NT2/D1 (cell line): ENCODE measurements around the gene ELN.
A peak's percentile ranks its signal among the peaks of the same experiment; 100 is the strongest.

Source experiments
- DNase-seq: peaks from one replicate; pipeline ENCODE4 v3.0.0-alpha.2; 2011; ENCODE audit warnings: low read depth, low spot score
- H3K27me3 ChIP-seq: 2 replicates; pipeline ENCODE4 v1.6.0; 2011; ENCODE audit warnings: mild to moderate bottlenecking; ENCODE audit not compliant: insufficient read length, insufficient read depth
- H3K36me3 ChIP-seq: 2 replicates; pipeline ENCODE4 v1.6.1; 2011; ENCODE audit warnings: mild to moderate bottlenecking, low read length, mixed read lengths; ENCODE audit not compliant: insufficient read depth, insufficient read length
- H3K4me1 ChIP-seq: 2 replicates; pipeline ENCODE4 v1.5.1; 2011; ENCODE audit not compliant: insufficient read depth, insufficient read length
- H3K4me3 ChIP-seq: 2 replicates; pipeline ENCODE4 v1.5.1; 2011; ENCODE audit warnings: low read depth; ENCODE audit not compliant: insufficient read length
- H3K9ac ChIP-seq: 2 replicates; pipeline ENCODE4 v1.6.0; 2011; ENCODE audit warnings: low read depth; ENCODE audit not compliant: insufficient read length
- H3K9me3 ChIP-seq: 2 replicates; pipeline ENCODE4 v1.5.1; 2011; ENCODE audit warnings: mild to moderate bottlenecking, low read length; ENCODE audit not compliant: insufficient read depth
- SUZ12 ChIP-seq: IDR thresholded peaks from 2 replicates; pipeline ENCODE4 v1.6.1; 2011; ENCODE audit not compliant: insufficient read length, insufficient read depth; ENCODE audit errors: extremely low read depth
- YY1 ChIP-seq: IDR thresholded peaks from 2 replicates; pipeline ENCODE4 v1.6.1; 2011; ENCODE audit not compliant: insufficient read length, insufficient read depth
- ZNF274 ChIP-seq: IDR thresholded peaks from 2 replicates; pipeline ENCODE4 v1.6.1; 2011; ENCODE audit warnings: mild to moderate bottlenecking, low read depth, low read length

Gene ELN

DNA sequence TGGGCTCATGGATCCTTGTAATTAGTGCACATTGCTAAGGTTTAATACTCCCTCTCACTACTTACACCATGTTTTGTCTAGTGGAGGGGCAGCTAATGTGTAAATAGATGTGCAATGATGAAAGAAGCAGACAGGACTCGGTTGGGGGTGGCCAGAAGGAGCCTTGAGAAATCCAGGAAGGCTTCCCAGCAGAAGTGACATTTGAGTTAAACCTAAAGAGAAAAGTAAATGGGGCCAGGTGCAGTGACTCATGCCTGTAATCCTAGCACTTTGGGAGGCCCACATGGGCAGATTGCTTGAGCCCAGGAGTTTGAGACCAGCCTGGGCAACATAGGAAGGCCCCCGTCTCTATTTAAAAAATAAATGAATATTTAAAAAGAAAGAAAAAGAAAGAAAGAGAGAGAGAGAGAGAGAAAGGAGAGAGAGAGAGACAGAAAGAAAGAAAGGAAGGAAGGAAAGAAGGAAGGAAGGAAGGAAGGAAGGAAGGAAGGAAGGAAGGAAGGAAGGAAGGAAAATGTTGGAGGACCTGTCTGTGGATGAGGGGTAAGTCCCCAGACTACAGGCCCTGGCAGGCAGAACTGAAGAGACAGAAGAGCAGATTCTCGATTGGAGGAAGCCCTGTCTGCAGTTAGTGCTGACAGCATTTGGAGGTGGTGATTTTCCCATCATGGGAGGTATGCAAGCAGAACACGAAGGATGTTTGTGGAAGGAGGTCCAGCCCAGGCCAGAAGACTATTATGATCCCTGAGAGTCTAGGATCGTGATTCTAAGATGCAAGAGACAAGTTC lies 3.6 kb downstream of the ELN start:
- H3K9ac ChIP-seq = peak overlapping the region; percentile 42
- no peak overlapping the region for H3K4me3 ChIP-seq
- H3K36me3 ChIP-seq = no peaks in the 10 kb centered on the region
- no peaks in the 10 kb centered on the region for H3K9me3 ChIP-seq
- DNase-seq = no peak
- peaks cover 13% of the 10 kb centered on the region for H3K27me3 ChIP-seq
- TF ChIP-seq YY1 (no peak), ZNF274 (no peak), SUZ12 (no peak)
- H3K4me1 ChIP-seq = peaks cover 33% of the 10 kb centered on the region

DNA sequence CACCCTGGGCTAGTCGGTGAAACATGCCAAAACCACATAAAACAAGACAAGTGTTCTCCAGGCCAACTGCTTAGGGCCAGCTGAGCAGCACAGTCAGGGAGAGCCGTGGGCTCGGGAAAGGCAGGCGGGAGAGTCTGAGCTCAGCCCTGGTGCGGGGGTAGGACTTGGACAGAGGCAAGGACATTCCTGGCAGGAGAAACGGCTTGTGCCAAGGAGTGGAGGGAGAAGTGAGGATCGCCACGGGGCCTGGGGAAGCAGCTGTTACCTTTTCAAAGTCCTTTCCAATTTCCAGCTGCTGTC lies 4.2 kb downstream of the ELN start:
- no peak for DNase-seq
- no peak overlapping the region for H3K4me3 ChIP-seq
- TF ChIP-seq YY1 (no peak), ZNF274 (no peak), SUZ12 (no peak)
- H3K9me3 ChIP-seq = no peaks in the 10 kb centered on the region
- H3K4me1 ChIP-seq = peaks cover 33% of the 10 kb centered on the region
- peaks cover 13% of the 10 kb centered on the region for H3K27me3 ChIP-seq
- peak overlapping the region; percentile 42 for H3K9ac ChIP-seq
- no peaks in the 10 kb centered on the region for H3K36me3 ChIP-seq

GRCh38 chr7:74032624-74033371 lies 4.8 kb downstream of the ELN start:
- no peak for DNase-seq
- Histone ChIP-seq H3K36me3 (no peaks in the 10 kb centered on the region), H3K27me3 (peaks cover 13% of the 10 kb centered on the region), H3K4me1 (peaks cover 33% of the 10 kb centered on the region), H3K9me3 (no peaks in the 10 kb centered on the region), H3K4me3 (no peak overlapping the region), H3K9ac (no peak overlapping the region)
- TF ChIP-seq YY1 (no peak), ZNF274 (no peak), SUZ12 (no peak)

DNA sequence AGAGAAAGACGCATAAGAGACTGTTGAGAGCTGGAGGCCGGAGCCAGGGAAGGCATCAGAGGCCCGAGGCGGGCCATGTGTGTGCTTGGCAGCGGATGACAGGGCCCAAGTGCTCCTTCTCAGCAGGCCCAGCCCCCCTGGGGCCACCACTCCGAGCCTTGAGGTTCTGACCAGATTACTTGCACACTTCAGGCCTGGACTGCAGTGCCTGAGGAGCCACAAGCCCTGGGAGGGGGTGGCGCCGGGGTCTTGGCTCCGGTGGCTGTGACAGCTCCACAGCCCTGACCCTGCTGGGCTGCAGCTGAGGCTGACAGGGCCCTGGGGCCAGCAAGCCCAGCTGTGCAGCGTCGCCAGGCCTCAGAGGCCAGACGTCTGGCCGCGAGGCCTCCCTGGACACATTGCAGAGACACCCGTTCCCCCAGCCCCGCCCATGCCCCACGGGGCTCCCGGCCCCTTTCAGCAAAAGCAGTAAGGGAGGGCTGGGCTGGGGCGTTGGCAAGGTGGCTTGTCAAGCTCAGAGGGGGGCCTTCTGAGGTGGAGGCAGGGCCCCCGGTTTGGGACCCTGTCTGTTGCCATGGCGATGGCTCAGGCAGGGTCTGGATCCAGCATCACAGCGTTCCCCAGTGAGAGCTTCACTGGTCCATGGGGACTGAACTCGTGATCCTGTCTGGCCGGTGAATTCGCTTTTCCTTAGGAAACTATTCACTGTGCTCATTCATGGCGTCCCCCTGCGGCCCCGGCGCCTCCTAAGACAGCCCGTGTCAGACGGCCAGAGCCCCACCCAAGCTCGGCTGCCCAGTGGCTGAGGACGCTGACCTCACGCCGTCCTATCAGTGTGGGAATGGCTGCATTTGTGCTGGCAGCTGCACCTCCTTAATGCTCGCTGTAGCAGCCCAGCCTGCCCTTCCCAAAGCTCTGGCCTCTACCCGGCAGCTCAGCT lies 5.7 kb downstream of the ELN start:
- Histone ChIP-seq H3K27me3 (peaks cover 6% of the 10 kb centered on the region), H3K4me3 (no peak overlapping the region), H3K9ac (peak overlapping the region; percentile 21), H3K4me1 (peaks cover 28% of the 10 kb centered on the region), H3K9me3 (no peaks in the 10 kb centered on the region), H3K36me3 (no peaks in the 10 kb centered on the region)
- TF ChIP-seq YY1 (no peak), SUZ12 (no peak), ZNF274 (no peak)
- DNase-seq = no peak

- Histone ChIP-seq H3K9ac (no peak overlapping the region), H3K4me1 (peaks cover 17% of the 10 kb centered on the region), H3K36me3 (no peaks in the 10 kb centered on the region), H3K27me3 (no peaks in the 10 kb centered on the region), H3K9me3 (no peaks in the 10 kb centered on the region), H3K4me3 (no peak overlapping the region)
- TF ChIP-seq YY1 (no peak), ZNF274 (no peak), SUZ12 (no peak)
- DNase-seq = no peak
These were observed 9.6 kb downstream of the ELN start for GRCh38 chr7:74037609-74038008.

DNA sequence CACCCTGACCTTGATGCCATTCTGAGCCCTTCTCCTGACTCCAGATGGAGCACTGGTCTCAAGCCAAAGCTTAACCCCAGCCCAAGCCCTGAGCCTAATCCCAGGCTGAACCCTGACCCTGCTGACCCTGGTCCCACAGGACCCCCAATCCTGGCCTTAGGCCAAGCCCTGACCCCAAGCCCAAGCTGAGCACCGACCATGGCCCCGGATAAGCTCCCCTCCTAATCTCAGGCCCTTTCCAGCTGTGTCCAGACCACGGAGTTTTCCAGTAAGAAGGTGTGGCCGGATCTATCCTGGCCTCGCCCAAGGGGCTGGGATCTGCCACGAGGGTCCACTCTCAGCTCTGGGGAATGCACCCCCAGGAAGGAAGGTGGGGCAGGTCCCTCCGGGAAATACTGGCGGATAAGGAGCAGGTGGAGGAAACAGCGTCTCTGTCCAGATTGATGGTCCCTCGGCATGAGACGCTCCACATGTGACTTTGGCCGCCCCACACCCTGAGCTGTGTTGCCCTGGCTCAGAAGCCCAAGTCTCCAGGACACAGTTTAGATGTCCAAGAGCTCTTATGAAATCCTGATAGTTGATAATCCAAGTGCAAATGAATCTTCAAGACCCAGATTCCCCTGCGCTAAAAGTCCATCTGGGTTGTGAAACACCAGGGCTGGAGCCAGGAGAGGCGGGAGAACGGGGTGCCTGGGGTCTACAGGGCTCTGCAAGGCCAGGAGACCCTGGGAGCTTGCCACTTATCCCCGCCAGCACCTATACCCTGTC lies 10.4 kb downstream of the ELN start:
- no peak overlapping the region for H3K9ac ChIP-seq
- H3K36me3 ChIP-seq = no peaks in the 10 kb centered on the region
- no peak for DNase-seq
- H3K27me3 ChIP-seq = no peaks in the 10 kb centered on the region
- H3K9me3 ChIP-seq = no peaks in the 10 kb centered on the region
- H3K4me1 ChIP-seq = peaks cover 14% of the 10 kb centered on the region
- no peak overlapping the region for H3K4me3 ChIP-seq
- TF ChIP-seq ZNF274 (no peak), SUZ12 (no peak), YY1 (no peak)

DNA sequence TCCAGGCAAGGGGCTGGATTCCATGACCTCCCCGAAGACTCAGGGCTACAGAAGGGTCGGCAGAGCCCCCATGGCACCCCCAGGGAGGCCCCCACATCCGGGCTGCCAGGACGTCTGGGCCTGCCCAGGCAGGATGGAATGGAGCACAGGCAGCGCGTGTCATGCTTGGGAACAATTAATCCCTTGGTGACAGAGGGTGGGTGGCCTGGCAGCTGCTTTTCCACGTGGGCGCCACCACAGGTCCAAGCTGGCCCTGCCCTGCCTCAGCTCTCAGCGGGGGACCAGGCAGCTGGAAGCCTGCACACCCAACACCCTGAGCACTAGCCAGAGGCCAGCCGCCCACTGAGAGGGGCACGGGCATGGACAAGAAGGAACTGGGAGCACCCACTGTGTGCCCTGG lies 11.4 kb downstream of the ELN start:
- Histone ChIP-seq H3K9me3 (no peaks in the 10 kb centered on the region), H3K4me3 (no peak overlapping the region), H3K27me3 (no peaks in the 10 kb centered on the region), H3K9ac (no peak overlapping the region), H3K4me1 (peaks cover 11% of the 10 kb centered on the region), H3K36me3 (no peaks in the 10 kb centered on the region)
- no peak for DNase-seq
- no peak for TF ChIP-seq SUZ12
- TF ChIP-seq ZNF274 = no peak
- TF ChIP-seq YY1 = no peak
